ENCODE data around the gene SSB.
A peak's percentile ranks its signal among the peaks of the same experiment; 100 is the strongest.
"Not testable (repeated sequence)": the region's sequence is repeated elsewhere in the genome, so short reads cannot be mapped to it uniquely, and the experiment has no call there.

SSB gene

DNA sequence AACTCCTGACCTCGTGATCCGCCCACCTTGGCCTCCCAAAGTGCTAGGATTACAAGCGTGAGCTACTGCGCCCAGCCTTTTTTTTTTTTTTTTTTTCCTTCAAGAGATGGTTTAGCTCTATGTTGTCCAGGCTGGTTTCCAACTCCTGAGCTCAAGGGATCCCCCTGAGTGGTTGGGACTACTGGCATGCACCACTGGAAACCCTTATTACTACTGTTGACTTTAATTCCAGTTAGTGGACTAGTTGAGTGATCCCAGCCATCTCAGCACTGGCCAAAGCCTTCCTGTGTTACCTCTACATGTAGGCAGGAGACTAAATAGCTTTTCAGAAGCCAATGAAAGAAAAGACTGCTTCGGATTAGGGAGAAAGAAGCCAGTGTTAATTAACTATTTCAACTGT lies 8.1 kb upstream of the SSB start:
- DNase-seq = no peak

DNA sequence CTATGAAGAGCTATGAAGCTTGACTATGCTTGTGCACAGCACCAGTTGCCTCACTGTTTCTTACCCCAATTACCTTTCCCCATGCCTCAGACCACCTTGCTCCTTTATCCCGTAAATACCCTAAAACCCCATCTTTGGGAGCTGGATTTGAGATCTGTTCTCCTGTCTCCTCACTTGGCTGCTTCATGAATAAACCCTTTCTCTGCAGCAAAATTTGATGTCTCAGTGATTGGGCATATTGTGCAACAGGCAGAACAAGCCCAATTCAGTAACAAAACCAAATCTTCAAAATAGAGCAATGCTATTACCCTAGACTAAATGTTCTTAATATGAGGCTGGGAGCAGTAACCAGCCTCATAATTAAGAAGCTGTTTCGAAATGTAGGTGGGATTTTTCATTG lies 3.5 kb upstream of the SSB start:
- DNase-seq = no peak

DNA sequence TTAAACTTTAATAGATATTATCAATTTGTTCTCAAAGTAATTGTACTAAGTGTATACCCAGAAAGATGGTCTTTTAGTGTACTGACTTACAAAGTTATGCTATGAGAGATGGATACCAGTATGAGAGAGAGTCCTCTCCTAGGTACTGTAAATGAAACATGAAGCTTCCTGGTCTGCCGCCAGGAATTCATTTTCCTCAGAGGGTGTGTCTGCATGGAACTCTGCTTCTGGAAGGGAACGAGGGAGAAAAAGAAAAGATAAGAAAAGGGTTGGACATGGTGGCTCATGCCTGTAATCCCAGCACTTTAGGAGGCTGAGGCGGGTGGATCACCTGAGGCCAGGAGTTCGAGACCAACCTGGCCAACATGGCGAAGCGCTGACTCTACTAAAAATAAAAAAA lies 2.2 kb upstream of the SSB start:
- DNase-seq = no peak

DNA sequence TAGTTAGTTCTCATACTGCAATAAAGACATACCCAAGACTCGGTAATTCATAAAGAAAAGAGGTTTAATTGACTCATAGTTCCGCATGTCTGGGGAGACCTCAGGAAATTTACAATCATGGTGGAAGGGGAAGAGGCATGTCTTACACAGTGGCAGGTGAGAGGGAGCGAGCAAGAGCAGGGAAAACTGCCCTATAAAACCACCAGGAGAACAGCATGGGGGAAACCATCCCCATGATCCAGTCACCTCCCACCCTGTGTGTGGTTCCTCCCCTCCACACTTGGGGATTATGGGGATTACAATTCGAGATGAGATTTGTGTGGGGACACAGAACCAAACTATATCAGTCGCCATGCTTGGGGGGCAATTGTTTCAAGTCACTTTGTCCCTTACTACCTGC lies 1.1 kb upstream of the SSB start:
- DNase-seq = no peak

DNA sequence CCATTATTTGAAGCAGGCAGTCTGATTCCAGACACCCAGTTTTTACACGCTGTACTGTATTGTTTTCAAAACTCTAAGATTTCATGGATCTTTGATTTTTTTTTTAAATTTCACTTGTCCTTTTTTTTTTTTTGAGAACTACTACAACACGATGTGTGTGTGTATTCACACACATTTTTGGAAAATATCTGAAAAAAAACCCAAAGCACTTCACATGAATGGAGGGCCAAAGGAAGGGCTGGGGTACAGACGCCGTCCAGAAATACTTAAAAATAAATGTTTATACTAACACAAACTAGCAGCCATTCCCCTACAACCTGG lies 314 bp upstream of the SSB start:
- DNase-seq = no peak

DNA sequence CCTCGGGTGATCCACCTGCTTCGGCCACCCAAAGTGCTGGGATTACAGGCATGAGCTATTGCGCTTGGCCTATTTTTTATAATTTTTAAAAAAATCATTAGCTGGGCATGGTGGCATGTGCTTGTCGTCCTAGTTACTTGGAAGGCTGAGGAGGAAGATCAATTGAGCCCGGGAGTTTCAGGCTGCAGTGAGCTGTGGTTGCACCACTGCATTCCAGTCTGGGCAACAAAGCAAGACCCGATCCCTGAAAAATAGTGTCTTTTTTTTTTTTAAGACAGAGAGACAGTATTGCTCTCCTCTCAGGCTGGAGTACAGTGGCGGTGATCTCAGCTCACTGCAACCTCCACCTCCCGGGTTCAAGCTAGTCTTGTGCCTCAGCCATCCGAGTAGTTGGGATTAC lies 4.8 kb downstream of the SSB start:
- DNase-seq = no peak

DNA sequence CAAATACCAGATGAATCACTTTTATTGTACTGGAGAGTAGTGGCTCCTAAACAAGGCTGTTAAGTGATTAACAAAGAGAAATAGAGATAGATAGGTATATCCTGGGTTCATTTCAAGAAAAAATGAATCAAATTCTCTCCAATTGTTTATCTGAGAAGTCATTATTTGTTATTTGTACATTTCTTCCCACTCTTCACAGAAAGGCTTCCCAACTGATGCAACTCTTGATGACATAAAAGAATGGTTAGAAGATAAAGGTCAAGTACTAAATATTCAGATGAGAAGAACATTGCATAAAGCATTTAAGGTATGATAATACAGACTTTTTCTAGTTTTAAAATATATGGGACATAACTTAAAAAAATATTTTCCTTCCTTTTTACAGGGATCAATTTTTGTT lies 7.9 kb downstream of the SSB start:
- no peak for DNase-seq

DNA sequence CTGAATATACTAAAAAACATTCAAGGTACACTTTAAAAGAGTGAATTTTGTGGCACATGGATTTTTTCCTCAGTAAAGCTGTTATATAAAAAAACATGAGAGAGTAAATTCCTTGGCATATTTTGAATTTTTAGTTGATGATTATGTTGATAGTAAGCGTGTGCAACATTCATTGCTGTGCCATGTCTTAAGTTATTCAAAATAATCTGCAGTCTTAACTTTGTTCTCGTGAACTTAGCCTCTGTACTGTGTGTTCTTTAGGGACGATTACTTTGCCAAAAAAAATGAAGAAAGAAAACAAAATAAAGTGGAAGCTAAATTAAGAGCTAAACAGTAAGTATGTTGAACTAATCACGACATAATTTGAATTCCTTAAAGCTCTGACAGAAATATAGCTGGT lies 9.6 kb downstream of the SSB start:
- DNase-seq = no peak

DNA sequence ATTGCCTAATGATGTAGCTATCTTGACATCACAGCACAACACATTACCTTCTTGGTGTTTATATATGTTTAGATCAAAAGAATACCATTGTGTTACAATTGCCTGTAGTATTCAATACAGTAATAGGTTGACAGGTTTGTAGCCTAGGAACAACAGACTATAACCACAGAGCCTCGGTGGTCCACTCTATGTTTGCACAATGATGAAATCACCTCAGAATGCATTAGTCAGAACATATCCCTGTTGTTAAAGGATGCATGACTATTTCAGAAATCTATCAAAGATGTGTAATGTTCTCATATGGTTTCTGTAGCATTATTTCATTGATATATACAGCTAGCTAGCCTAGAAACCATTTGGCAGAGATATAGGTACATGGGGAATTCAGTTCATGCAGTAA lies 17.2 kb downstream of the SSB start:
- DNase-seq = no peak

DNA sequence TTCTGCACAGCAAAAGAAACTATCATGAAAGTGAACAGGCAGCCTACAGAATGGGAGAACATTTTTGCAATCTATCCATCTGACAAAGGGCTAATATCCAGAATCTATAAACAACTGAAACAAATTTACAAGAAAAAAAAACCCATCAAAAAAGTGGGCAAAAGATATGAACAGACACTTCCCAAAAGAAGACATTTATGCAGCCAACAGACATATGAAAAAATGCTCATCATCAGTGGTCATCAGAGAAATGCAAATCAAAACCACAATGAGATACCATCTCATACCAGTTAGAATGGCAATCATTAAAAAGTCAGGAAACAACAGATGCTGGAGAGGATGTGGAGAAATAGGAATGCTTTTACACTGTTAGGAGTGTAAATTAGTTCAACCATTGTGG lies 18.3 kb downstream of the SSB start:
- DNase-seq = not testable (repeated sequence)

DNA sequence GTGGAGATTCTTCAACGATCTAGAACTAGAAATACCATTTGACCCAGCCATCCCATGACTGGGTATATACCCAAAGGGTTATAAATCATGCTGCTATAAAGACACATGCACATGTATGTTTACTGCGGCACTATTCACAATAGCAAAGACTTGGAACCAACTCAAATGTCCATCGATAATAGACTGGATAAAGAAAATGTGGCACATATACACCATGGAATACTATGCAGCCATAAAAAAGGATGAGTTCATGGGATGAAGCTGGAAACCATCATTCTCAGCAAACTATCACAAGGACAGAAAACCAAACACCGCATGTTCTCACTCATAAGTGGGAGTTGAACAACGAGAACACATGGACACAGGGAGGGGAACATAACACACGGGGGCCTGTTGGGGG lies 18.7 kb downstream of the SSB start:
- not testable (repeated sequence) for DNase-seq

DNA sequence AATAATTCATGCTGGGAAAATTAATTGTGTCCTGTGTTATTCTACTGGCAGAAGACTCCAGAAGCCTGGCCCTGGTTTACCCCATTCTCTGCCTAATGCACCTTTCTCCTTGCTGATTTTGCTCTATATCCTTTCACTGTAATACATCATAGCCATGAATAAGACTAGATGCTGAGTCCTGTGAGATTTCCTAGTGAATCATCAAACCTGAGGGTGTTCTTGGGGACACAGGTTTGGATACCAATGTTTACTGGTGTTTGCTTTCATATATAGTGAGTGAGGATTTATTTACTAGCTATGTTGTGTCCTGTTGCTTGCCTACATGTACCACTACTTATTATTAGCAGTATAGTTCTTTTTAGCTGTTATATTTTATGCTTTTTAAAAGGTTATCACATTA lies 19.6 kb downstream of the SSB start:
- DNase-seq = no peak

DNA sequence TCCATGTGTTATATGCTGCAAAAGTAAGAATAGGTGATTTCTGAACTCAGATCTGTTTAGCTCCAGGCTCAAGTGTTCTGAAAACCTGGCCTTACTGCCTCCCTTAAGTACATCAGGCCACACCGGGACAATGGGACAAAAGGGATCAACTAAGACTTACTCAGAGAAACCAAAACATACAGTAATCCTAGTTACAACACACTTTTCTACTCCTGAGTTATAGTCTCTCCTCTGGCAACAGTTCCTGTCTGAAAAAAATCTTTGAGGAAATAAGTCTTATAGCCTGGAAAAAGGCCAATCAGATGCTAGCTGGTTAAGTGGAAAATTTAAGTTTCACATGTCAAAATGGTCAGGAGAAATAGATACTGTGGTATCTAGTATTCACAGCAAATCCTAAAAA lies 20.4 kb downstream of the SSB start:
- DNase-seq = no peak

DNA sequence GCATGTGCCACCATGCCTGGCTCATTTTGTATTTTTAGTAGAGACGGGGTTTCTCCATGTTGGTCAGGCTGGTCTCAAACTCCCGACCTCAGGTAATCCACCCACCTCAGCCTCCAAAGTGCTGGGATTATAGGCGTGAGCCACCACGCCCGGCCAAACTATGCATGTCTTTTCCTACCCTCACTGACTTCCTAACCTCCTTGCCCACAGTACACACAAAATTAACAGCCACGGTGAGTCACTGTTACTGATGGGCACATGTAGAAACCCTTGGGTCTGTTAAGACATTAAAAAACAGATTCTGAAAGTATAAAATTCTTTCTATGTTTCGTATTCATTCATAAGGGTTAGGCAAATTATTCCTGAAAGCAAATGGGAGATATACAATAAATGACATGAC lies 21.4 kb downstream of the SSB start:
- DNase-seq = not testable (repeated sequence)

DNA sequence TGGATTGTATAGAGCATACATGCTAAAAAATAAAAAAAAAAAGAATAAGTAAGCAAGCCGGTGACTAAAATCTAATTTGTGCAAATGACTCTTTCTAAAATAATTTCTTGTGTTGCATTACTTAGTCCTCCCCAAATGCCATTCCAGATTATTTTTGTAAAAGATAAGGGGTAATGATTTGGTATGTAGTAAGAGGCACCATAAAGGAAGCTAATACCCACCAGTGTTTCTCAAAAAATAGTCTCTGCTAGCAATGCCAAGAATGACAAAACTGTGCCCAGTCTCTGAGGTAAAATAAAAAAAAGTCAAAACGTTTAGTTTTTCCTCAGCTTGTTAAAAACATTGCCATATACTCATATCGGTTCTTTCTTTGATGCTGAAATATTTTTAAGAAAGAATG lies 23.4 kb downstream of the SSB start:
- DNase-seq = no peak

DNA sequence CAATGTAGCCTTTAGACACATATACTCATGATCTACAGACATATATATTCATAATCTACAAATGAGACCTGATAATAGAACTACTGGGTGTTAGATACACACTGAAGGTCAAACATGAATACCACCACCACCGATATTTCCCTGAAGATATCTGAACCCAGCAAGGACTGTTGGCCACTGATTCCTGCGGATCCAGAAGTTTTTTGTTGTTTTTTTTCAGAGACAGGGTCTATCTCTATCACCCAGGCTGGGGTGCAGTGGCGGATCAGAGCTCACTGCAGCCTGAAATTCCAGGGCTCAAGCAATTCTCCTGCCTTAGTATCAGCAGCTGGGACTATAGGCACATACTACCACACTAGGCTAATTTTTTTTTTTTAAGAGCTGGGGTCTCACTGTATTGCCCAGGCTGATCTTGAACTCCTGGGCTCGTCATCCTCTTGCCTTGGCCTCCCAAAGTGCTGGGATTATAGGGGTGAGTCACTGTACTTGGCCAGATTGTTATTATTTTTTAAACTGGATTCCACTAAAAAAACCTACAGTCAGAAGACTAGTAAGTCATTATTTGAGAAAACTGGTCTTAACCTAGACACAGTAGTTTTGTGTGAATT lies 24.2 kb downstream of the SSB start:
- no peak for DNase-seq

DNA sequence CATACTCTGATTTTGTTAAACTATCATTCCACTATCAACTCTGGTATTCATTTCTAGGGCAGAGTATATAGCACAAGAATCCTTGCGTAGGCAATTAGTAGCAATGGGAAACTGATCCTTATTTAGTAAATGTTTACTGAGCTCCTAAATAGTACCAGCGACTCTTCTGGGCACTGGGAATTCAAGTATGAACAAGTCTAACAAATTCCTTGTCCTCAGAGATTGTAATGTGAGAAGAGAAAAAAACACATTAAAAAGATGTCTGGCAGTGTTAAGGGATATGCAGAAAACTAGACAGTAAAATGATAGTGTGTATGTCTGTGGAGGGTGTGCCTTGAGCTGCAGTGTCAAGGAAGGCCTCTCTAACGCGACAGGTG lies 25.3 kb downstream of the SSB start:
- no peak for DNase-seq

DNA sequence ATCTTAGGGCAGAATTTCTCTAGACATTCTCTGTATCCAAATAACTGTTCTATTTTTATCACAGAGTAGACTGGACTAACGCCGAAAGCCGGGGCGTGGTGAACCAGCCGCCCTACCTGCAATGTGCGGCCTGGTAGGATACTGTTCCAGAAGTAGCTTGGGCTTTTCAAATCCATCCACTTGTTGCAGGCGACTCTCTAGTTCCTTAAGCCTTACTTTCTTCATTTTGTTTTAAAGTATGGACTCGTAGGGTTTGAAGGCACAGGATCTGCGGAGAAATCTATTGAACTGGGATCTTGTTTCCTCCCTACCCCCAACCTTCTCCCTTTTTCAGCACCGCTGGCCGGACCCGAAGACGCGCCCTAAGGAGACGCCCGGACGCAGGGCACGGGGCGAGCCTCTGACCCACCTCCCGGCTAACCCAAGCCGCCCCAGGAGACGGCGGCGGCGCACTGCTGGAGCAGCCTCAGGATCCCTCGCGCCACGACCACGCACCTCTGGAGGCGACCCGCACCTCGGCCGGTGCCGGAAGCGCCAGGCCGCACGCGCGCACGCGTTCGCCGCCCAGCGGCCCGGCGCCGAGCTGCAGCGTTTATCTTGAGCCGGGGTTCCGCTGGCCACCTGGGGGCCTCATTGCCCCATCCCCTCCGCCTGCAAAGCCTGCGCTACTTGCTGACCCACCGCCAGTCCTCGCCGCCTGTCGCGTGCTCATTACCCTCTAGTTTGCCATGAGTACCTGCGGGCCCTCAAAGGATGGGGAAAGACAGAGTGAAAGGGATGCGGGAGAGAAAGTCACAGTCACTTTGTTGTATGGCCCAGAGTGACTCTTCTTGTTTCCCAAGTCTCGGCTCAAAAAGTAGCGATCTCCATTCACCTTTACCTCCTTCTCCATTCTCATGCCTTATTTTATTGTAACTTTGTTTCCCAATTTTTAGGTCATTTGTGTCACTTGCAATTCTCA lies 26.0 kb downstream of the SSB start, which contains the start of gene METTL5:
Gene METTL5 (minus strand): TSS at position 533 of the 961 bp plus-strand sequence. CDS start 308 bp downstream, at position 225.
- DNase-seq = peak; percentile 52 to 64 (median 57)

DNA sequence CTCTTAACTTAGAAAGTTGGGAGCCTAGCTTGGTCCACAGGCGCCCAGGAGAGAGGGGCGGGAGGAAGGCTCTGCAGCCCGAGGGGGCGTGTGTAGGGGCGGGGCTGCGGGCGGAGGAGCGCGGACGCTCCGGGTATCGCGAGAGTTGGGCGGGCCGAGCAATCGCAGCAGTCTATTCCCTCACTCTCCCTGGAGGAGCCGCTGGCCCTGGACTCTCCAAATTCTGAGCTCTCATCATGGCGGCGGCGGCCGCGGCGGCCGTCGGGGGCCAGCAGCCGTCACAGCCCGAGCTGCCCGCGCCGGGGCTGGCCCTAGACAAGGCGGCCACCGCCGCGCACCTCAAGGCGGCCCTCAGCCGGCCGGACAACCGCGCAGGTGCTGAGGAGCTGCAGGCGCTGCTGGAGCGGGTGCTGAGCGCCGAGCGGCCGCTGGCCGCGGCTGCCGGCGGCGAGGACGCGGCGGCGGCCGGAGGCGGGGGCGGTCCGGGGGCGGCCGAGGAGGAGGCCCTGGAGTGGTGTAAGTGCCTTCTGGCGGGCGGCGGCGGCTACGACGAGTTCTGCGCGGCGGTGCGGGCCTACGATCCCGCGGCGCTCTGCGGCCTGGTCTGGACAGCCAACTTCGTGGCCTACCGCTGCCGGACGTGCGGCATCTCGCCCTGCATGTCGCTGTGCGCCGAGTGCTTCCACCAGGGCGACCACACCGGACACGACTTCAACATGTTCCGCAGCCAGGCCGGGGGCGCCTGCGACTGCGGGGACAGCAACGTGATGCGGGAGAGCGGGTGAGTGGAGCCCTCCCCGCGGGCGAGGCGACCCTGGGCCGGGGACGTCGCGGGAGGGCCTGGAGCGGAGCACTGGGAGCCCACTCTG lies 28.8 kb downstream of the SSB start, which contains the start of gene UBR3:
Gene UBR3 (plus strand): TSS at position 183 of the 869 bp plus-strand sequence. CDS start 54 bp downstream, at position 237.
- peak; percentile 77 to 81 (median 80) for DNase-seq

DNA sequence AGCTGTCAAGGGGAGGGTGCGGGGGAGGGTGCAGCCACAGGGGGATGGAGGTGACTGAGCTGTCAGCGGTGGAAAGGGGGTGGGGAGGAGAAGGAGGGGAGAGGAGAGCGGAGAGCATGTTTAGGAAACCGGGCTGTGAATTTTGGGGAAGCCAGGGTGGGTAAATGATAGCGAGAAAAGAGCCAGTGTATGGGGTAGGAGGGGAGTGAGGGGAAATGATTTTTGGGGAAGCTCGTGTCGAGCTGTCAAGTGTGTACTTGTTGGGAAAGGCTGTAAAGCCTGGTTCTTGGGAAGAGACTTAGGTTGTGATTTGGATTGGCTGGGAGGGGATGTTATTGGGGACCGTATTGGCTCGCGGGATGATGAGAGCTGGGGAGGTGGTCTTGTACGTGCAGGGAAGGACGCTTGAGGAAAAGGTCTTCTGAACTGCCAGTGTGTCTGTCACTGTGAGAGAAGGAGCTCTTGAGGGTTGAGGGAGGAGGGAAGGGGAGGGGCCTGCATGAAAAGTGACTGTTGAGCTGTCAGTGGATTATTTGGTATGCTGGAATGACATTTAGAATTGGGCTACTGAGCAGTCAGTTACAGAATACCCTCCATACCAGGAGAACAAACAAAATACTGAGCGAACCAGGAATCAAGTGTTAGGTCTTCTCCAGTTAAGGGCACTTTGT lies 29.6 kb downstream of the SSB start:
- peak in 2 of 4 experiments; percentile 3 to 6 for DNase-seq

DNA sequence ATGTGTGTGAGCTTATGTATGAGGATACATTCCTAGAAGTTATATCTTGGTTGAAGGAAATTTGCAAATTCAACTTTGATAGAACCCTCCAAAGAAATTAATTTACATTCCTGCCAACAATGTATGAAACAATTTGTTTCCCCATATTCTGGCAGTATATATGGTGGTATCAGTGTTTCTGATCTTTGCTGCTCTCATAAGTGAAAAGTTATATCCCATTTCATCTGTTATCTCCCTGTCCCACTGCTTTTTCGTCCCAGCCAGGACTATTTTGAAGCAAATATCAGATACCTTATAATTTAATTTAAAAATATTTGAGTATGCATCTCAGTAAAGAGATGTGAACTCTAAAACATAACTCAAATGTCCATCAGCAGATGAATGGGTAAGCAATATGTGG lies 35.7 kb downstream of the SSB start:
- no peak for DNase-seq

DNA sequence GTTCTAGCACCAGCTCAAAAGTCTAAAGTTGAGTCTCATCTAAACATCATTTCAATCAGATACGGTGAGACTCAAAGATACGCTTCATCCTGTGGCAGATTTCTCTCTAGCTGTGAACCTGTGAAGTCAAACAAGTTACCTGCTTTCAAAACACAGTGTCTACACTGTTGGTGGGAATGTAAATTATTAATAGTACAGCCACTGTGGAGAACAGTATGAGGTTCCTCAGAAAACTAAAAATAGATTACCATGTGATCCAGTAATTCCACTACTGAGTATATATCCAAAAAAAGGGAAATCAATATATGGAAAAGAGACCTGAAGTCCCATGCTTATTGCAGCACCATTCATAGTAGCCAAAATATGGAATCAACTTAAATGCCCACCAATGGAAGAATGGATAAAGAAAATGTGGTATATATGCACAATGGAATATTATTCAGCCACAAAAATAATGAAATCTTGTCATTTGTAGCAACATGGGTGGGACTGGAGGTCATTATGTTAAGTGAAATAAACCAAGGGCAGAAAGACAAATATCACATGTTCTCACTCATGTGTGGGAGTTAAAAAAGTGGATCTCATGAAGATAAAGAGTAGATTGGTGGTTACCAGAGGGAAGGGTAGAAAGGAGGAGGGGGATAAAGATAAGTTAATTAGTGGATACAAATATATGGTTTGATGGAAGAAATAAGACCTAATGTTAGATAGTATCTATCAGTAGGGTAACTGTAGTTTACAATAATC lies 40.2 kb downstream of the SSB start:
- no peak for DNase-seq

Measured in activated CD4-positive, CD25-positive, alpha-beta regulatory T cell (primary cell).